ENCODE measurements around the gene ADGRL2. TPM values are rescaled to one million over a fixed set of nuclear protein-coding genes. Genes with fewer than 3 reads are reported as not detected.

ADGRL2 gene
- total RNA-seq, 1 donor from 2014 or later = 117 TPM

- no peak for DNase-seq
Measured at GRCh38 chr1:81806432-81806770, 5.7 kb downstream of the ADGRL2 start.

DNA sequence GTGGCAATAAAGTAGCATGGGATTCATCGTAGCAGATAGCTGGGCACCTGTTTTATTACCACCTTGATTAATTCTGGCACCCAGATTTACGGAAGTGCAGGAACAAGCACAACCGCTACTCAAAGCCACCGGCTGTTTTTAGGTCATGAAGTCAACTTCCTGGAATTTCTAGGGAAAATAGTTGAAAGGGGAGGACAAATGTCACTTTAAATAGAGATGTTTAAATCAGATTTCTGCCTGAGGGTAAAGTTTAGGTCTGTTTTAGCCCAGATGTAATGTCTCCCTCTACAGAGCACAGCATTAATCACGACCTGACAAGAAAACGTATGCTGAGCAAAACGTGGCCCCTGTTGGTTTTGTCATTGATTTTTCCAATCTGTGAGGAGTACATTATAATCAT is 8.0 kb downstream of the ADGRL2 start:
- peak; percentile 63 for DNase-seq

GRCh38 chr1:81809808-81810207 is 9.1 kb downstream of the ADGRL2 start:
- DNase-seq = no peak

DNA sequence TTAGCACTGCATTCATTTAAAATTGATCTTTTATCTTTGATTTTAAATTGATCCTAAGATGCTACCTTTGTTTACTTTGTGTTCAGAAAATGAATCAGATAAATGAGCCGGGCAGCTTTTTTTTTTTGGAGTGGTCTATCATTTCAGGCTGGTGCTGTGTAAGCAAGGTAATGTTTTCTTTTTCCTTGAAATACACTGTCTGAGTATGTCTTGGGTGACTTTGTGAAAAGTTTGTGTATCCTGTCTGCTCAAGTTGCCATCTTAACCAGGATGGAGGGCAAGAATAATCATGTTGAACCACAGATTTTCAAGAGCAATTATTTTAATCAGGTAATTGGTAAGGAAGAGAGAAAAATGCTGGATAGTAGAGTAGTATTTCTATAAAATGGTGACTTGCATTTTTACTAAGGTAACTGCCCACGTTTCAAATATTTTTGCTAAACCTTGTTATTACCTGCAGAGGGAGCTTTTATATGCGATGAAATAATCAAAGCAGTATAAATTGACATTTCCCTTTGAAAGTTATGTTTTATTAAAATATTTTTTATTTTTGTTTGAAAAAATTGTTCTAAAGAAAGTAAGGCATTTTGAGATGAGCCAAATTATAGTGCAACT is 11.1 kb downstream of the ADGRL2 start:
- peak; percentile 38 for DNase-seq

GRCh38 chr1:81812712-81813111 is 12.0 kb downstream of the ADGRL2 start:
- DNase-seq = peak; percentile 44

GRCh38 chr1:81813691-81814090 is 13.0 kb downstream of the ADGRL2 start:
- no peak for DNase-seq

DNA sequence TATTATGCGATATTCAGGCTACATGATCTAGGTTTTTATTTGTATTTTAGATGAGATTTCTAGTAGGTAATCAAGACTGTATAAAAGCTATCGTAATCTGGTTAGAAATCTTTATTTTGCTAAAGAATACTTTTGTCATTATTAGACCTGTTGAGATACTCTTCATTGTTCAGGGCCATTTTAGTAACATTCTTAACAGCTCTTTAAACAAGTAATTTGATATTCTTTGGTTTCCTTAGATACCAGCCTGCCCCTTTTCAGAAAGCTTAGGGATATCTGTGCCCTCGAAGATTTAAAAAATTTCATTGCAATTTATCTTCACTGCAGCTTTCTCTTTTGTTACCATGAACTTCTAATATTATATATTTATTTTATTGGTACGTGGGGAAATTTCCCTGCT is 18.9 kb downstream of the ADGRL2 start:
- no peak for DNase-seq

DNA sequence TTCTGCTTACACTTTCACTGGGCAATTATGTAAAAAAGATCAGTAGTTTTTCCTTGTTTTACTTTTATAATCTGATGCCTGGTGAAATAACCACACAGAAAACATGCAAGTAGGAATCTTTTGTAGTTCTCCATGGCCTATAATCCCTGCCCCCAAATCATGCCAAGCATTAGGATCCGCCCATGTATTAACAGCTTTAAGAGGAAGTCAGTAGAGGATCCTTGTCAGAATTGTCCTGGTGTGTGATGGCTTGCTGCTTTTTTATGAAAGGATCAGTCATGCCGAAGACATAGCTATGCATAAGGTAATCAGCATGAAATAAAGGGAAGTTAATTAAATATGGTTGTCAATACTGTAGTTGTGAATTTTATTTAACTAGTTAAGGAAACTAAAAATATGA is 20.0 kb downstream of the ADGRL2 start:
- DNase-seq = no peak

DNA sequence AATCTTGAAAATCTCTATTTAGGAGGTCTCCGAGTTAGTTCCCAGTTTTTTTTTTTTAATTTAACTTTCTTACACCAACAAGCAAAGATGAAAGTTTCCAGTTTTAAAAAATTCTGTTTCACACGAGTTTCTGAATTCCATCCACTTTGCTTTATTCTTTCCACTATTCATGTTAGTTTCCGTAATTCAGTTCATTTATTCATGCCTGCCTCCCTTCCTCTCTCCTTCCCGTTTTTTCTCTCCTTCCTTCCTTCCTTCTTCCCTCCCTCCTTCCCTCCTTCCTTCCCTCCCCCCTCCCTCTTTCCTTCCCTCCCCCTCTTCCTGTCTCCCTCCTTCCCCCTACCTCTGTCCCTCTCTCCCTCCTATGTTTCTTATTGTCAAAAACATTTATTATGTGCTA is 22.3 kb downstream of the ADGRL2 start:
- no peak for DNase-seq

DNA sequence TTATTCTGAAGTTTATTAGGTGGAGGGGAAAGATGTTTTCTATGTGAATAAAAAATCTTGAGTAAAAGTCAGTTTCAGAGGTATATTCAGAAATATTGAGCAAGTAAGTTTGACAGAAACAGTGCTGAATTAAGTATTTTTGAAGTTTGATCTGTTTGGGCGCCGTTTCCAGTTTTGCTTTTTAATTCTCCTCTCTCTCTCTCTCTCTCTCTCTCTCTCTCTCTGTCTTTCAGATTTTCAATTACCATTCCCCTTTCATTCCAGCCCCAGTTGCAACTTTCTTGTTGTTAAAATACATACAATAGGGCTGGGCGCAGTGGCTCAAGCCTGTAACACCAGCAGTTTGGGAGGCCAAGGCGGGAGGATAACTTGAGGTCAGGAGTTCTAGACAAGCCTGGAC is 24.0 kb downstream of the ADGRL2 start:
- no peak for DNase-seq

- DNase-seq = no peak
Measured at GRCh38 chr1:81827942-81828341, 27.2 kb downstream of the ADGRL2 start.

DNA sequence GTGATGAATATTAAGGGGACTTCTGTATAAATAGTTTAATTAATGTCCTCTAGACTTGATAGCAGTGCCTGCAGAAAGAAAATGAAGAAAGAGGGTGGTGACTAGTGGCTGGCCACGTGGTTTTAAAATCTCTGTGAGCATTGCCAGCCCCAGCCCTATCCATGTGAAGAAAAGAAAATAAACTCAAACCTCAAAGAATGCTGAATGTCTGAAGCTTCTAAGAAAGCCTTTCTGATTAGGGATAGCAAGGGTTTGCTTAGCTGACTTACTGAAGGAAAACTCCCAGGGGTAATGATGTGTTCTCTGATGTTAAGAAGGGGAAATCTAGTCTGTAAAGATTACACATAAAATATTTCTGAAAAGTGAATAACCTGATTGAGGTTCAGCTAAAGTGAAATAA is 31.8 kb downstream of the ADGRL2 start:
- DNase-seq = no peak

DNA sequence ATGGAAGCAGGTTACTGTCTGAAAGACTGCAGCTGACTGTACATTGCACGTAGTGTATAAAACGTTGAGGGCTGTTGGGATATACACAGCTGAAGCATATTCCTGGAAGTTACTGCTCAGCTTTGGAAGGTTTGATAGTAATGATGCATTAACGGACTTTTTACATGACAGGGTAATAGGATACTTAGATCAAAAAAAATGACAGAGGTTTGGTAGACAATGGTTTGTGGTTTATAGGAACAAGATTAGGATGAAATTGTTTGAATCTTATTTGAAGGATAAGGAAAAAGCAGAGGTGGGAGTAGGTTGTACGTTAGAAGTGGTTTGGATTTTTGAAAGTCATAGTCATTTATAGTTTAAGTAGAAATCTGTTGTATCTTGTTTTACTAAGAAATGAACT is 33.0 kb downstream of the ADGRL2 start:
- DNase-seq = no peak

GRCh38 chr1:81834268-81834667 is 33.5 kb downstream of the ADGRL2 start:
- no peak for DNase-seq

DNA sequence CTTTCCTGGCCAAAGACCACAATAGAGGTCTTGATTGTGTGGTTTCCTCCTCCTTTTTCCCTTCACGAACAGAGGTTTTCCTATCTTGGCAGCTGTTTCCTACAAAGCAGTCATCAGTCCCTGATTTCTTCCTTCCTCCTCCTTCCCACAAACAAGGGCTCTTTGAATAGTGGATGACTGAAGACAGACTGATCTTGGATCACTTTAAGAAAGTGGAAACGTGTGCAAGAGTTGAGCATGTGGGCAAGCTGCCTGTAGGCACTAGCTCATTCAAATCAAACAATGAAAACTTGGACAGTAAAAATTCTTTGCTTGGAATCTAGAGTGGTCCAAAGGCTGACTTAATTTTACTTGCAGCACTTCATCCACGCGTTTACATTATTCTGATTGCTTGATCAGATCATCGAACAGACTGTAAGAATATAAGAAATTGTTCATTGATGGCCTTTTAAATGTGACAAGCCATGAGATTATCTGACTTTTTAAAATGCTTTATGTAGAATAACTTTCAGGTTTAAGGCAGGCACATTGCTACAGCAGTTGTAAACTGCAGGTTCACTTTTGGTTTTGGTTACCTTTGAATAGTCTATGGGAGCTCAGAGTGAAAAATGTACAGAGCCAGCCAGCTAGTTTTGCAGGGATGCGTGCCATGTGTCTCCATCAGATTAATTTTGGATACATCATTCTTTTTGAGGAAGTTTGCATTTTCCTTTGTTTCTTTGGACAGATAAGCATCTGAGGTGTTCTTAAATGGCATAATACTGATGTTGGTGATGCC is 34.4 kb downstream of the ADGRL2 start:
- peak; percentile 96 for DNase-seq

GRCh38 chr1:81836007-81836626 is 35.4 kb downstream of the ADGRL2 start:
- peak; percentile 30 for DNase-seq

- no peak for DNase-seq
Measured at GRCh38 chr1:81838600-81839218, 38.0 kb downstream of the ADGRL2 start.

- no peak for DNase-seq
Measured at GRCh38 chr1:81840805-81841204, 40.1 kb downstream of the ADGRL2 start.

GRCh38 chr1:81841795-81842194 is 41.1 kb downstream of the ADGRL2 start:
- DNase-seq = no peak

DNA sequence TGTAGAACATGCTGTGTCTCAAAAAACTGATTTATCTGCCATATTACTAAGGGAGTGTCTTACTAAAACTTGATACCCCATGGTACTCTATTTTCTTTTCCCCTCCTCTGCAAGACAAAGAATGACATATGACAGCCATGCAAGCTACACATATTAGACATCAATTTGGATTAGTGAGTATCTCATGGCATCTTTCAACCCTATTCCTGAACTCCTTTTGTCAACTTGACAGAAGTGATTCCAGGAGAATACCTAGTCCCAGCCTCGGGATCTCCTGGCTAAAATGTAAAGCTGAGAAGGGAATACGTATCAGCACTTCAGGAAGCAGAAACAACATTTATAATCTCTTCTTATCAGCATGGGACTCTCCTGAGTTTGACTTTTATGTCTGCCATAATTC is 43.7 kb downstream of the ADGRL2 start:
- no peak for DNase-seq

DNA sequence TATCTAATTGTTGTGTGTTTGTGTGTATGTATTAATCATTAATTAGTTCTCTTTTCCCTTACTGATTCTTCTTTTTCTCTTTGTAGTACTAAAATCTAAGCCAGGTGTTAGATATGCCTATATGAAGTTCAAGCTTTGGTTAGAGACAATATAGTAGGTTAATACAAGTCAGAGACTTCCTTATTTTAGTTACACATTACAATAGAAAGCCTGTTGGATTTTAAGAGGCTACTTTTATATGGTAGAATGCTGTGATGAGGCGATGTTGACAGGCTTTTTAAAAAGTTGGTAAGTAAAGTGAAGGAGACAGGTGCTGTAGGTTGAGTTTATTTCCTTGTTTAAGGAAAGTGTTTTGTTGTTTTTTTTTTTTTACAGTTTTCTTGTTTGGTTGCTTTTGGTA is 45.9 kb downstream of the ADGRL2 start:
- no peak for DNase-seq

- no peak for DNase-seq
Measured at GRCh38 chr1:81847063-81847462, 46.3 kb downstream of the ADGRL2 start.

DNA sequence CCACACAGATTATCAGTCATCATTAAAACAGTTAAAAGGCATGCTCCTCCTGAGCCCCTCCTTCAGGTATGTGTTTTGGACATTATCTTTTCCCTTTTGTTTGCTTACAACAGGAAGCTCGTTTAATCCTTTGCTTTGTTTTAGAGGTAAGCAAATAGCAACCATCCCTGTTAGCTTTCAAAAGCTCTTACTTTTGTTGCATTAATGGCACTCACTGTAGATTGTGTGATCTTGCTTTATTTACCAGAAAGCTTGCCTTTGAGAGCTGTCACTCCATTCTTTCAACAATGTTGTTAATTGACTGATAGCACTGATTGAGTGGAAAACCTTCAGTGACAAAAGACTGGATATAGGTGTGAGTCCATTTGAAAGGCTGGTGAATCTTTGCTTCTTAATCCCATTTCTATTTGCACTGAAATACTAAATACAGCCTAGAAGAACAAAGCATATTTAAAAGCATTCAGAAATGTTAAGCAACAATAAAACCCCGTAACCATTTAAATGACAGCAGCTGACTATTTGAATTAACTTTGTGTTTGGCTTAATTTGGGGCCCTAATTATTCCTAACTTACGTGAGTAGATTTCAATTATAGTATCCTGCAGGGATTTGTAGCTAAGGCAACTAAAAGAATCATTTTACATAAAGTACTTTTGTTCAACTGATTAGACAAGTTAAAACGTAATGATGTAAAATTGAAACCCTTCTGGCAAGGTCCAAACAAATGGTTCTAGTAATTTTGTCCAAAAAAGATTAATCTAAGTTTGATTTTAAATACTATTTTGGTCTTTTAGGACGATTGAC is 48.3 kb downstream of the ADGRL2 start:
- no peak for DNase-seq

Measured in dermis blood vessel endothelial cell (primary cell).